GM21619 (cell line): ENCODE results near the gene NPW.
A peak's percentile ranks its signal among the peaks of the same experiment; 100 is the strongest.

Source experiments
- ATAC-seq: cut with Tn5 transposase; IDR thresholded peaks from one replicate; pipeline ENCODE4 v1.9.1; 2021; ENCODE audit not compliant: unreplicated experiment

The NPW gene

DNA sequence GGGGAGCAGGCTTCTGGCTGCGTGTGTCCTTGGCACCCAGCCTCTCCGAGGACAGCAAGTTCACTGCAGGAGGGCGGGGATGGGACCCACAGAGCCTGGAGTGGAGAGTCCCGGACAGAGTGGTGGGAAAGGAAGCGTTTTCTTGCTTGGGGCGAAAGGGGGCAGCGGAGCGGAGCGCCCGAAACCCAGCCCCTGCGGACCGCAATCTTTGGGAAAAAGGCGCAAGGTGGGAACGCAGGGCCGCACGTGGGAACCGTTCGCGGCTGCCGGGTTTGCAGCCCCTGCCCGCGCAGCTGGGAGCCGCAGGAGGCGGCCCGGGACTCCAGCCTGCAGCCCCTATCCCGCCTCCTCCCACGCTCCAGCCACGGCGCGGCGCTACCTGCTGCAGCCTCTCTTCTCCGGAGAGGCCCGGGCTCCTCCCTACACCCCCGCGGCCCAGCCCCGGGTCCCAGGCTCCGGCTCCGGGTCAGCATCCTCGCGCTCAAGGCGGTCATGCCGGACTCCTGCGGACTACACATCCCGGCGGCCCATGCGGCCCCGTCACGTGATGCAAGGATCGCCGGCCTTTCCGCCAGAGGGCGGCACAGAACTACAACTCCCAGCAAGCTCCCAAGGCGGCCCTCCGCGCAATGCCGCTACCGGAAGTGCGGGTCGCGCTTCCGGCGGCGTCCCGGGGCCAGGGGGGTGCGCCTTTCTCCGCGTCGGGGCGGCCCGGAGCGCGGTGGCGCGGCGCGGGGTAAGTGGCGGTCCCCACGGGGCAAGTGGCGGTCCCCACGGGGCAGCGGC, 27.9 kb downstream of the NPW start, which contains the start of the genes NTHL1 and TSC2:
Gene NTHL1, minus strand, starts transcription at position 505 of the 786 bp plus-strand sequence. Its CDS starts 11 bp downstream, at position 494.
Gene TSC2, plus strand, starts transcription at position 656 of the 786 bp plus-strand sequence. CDS start 631 bp downstream, outside the sequence.
- peak; percentile 90 for ATAC-seq

DNA sequence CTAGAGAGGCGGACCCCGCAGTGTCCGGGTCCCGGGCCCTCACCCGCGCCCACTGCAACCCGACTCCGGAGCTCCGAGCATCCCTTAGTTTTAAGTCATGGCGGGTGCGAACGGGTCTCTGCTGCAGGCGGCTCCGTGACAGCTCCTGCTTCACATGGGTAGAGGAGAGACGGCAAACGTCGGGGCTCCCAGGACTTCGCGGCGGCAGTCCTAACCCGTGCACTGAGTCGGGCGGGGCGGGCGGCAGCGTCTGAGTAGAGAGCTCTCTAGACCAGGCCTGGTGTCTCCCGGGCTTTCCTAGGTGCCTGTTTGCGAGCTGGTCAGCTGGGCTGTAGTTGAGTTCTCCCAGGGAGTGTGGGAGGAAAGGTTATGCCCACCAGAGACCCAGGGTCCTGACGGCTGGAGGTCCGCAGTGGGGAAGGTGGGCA, 28.5 kb downstream of the NPW start:
- peak; percentile 6 for ATAC-seq

GRCh38 chr16:2053211-2053610, 33.6 kb downstream of the NPW start:
- ATAC-seq: no peak

GRCh38 chr16:2053897-2054296, 34.3 kb downstream of the NPW start:
- ATAC-seq: no peak

DNA sequence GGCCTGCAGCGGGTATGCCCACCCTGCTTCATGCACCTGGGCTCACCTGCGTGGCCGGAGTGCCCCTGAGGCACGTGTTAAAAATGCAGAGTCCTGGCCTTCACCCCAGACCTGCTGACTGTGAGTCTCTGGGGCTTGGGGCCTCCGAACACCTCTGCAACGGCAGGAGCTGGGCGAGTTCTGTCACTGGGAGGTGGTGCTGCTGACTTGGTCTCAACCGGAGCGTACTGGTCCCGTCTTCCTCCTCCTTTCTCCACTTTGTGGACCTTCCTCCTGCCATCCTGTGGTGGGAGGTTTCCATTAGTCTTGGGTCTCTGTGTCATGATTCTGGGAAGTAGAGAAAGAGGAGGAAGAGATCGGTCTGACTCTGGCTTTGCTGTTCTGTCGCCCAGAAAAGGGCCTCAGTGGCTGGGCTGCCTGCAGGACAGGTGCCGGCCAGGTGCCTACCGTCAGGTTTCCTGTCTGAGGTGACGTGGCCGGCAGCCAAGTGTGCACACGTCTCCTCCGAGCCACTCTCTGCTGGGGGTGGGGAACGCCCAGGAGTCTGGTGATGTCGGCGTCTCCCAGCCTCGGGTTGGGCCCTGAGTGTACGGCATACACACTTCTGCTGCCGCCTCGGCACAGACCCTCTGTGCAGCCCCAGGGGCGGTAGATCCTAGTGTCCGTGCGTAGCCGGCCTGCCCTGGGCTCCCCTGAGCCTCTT, 35.1 kb downstream of the NPW start:
- no peak for ATAC-seq

GRCh38 chr16:2056077-2056476, 36.5 kb downstream of the NPW start:
- no peak for ATAC-seq

GRCh38 chr16:2056681-2057407, 37.3 kb downstream of the NPW start:
- ATAC-seq: no peak

- no peak for ATAC-seq
Measured at GRCh38 chr16:2057438-2057837, 37.9 kb downstream of the NPW start.

DNA sequence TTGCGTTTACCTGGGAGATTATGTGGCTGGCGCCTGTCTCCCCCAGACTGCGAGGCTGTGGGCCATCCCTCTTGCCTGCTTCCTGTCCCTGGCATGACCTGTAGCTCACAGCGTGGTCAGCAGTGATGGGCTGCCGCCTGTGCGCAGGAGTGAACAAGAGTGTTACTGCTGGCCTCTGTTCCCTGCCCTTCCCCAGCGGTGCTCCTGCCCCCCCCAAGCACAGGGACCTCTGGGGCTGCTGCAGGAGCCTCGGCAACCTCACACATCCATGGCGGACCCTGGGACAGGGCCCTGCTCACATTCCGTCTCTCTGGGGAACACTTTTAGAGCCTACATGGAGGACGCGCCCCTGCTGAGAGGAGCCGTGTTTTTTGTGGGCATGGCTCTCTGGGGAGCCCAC, 38.8 kb downstream of the NPW start:
- no peak for ATAC-seq

- no peak for ATAC-seq
Measured at GRCh38 chr16:2058872-2059271, 39.3 kb downstream of the NPW start.

DNA sequence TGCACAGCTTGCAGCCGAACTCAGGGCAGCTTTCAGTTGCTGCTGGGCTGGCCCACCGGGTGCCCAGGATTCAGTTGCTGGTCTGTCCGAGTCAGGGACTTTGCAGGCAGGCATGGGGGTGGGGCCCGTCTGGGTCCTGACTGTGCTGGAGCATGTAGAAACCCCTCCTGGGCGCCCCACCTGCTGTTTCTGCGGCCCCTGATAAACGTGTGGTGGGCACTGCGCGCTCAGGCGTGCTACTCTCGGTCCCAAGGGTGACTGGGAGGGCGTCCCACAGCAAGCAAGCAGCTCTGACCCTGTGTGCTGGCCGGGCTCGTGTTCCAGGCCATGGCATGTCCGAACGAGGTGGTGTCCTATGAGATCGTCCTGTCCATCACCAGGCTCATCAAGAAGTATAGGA, 40.8 kb downstream of the NPW start:
- no peak for ATAC-seq

- ATAC-seq: no peak
Measured at GRCh38 chr16:2061023-2061422, 41.4 kb downstream of the NPW start.

DNA sequence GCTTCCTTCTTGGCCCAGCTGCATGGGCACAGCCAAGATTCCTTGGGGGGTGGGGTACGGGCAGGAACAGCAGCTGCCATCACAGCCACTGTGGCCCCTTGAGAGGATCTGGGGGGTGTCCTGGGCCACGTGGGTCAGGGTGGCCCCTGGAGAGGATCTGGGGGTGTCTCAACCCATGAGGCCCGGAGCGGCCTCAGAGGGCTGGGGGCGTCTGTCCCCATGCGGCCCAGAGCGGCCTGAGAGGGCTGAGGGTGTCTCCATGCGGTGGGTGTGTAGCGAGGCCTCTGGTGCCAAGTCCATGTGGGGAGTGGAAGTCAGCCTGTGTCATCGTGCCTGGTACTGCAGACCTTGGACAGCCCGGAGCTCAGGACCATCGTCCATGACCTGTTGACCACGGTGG, 41.9 kb downstream of the NPW start:
- no peak for ATAC-seq

DNA sequence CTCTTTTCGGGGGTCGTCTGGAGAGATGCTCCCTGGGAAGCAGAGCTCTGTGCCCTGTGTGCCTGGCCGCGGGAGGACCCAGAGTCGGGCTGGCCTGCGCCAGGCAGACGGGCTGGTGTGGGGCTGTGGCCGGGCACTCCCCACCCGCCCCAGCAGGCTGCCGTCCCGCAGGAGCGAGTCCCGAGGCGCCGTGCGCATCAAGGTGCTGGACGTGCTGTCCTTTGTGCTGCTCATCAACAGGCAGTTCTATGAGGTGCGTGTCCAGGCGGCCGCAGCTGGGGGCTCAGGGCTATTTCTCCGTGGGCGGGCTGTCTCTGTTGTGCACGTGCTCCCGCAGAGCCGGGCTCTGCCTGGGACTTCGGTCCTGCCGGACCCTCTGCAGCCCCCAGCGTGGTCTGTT, 43.2 kb downstream of the NPW start:
- ATAC-seq: no peak

- no peak for ATAC-seq
Measured at GRCh38 chr16:2063861-2064260, 44.3 kb downstream of the NPW start.

DNA sequence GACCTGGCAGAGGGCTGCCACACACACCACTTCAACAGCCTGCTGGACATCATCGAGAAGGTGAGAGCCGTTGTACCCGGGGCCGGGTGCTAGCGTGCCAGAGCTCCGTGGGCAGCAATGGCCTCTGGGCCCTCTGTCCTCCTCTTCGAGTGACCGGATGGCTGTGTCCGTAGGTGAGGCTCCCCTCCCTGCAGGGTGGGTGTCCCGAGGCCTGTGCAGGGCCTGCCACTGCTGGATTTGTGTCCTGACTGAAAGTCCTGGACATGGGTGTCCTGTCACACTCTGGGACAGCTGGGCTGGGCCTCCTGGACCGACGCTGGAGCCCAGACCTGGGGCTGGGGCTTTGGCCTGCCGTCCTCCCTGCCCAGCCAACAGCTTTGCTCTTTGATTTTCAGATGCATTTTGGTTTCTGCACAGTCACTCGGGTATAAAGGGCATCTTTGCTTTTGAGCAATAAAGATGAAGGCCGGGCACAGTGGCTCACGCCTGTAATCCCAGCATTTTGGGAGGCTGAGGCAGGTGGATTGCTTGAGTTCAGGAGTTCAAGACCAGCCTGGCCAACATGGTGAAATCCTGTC, 44.9 kb downstream of the NPW start:
- no peak for ATAC-seq

DNA sequence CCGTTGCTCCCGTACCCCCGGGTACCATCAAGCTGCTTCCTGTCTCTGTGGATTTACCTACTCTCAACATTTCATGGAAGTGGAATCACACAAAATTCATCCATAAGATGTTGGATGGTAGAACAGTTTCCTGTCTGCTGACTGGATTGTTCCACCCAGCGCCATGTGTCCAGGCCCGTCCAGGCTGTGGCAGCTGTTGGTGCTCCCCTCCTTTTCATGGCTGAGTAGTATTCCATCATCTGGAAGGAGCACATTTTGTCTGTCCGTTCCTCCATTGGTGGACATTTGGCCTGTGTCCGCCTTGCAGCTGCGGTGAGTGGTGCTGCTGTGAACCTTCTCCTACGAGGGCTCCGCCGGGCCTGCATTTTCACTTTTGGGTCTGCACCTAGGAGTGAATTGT, 46.6 kb downstream of the NPW start:
- ATAC-seq: no peak
